Stromal cell of bone marrow (primary cell): Measurements from ENCODE around the gene ALMS1.
"Not testable (repeated sequence)": the region's sequence is repeated elsewhere in the genome, so short reads cannot be mapped to it uniquely, and the experiment has no call there.

ENCODE experiments used
- DNase-seq: peaks from one replicate; pipeline ENCODE4 v3.0.0-alpha.2; 2012; ENCODE audit warnings: low read depth

The ALMS1 gene

GRCh38 chr2:73404409-73404808, 18.8 kb downstream of the ALMS1 start:
- no peak for DNase-seq

- no peak for DNase-seq
These were observed 21.4 kb downstream of the ALMS1 start for GRCh38 chr2:73406996-73407395.

- DNase-seq, result no peak
These were observed 22.6 kb downstream of the ALMS1 start for GRCh38 chr2:73408198-73408597.

- DNase-seq, result peak; percentile 52
These were observed 29.1 kb downstream of the ALMS1 start for GRCh38 chr2:73414696-73415095.

GRCh38 chr2:73415906-73416305, 30.3 kb downstream of the ALMS1 start:
- DNase-seq, result no peak

GRCh38 chr2:73418343-73418742, 32.7 kb downstream of the ALMS1 start:
- DNase-seq, result peak; percentile 84

GRCh38 chr2:73423913-73424312, 38.3 kb downstream of the ALMS1 start:
- no peak for DNase-seq

GRCh38 chr2:73426176-73426575, 40.5 kb downstream of the ALMS1 start:
- DNase-seq, result no peak

GRCh38 chr2:73436019-73436418, 50.4 kb downstream of the ALMS1 start:
- DNase-seq, result no peak

- DNase-seq, result no peak
These were observed 58.6 kb downstream of the ALMS1 start for GRCh38 chr2:73444202-73444601.

GRCh38 chr2:73448856-73449255, 63.2 kb downstream of the ALMS1 start:
- DNase-seq, result no peak

GRCh38 chr2:73449404-73449803, 63.8 kb downstream of the ALMS1 start:
- DNase-seq, result no peak

- no peak for DNase-seq
These were observed 65.8 kb downstream of the ALMS1 start for GRCh38 chr2:73451263-73451972.

- no peak for DNase-seq
These were observed 72.3 kb downstream of the ALMS1 start for GRCh38 chr2:73457982-73458381.

GRCh38 chr2:73462388-73462787, 76.8 kb downstream of the ALMS1 start:
- not testable (repeated sequence) for DNase-seq

- DNase-seq, result no peak
These were observed 82.7 kb downstream of the ALMS1 start for GRCh38 chr2:73468376-73468775.

GRCh38 chr2:73483874-73484273, 98.2 kb downstream of the ALMS1 start:
- not testable (repeated sequence) for DNase-seq

- DNase-seq, result no peak
These were observed 101.5 kb downstream of the ALMS1 start for GRCh38 chr2:73487112-73487657.

GRCh38 chr2:73488079-73488478, 102.4 kb downstream of the ALMS1 start:
- no peak for DNase-seq

- no peak for DNase-seq
These were observed 103.4 kb downstream of the ALMS1 start for GRCh38 chr2:73489053-73489452.

- DNase-seq, result no peak
These were observed 108.4 kb downstream of the ALMS1 start for GRCh38 chr2:73494031-73494430.

- DNase-seq, result no peak
These were observed 118.4 kb downstream of the ALMS1 start for GRCh38 chr2:73503992-73504570.

- DNase-seq, result not testable (repeated sequence)
These were observed 119.2 kb downstream of the ALMS1 start for GRCh38 chr2:73504850-73505249.

- not testable (repeated sequence) for DNase-seq
These were observed 124.8 kb downstream of the ALMS1 start for GRCh38 chr2:73510470-73510869.
